PC-3 (cell line): ENCODE measurements around the gene DNAH14. TPM values are rescaled to one million over a fixed set of nuclear protein-coding genes. Genes with fewer than 3 reads are reported as not detected.

ENCODE experiments used
- ATAC-seq: fragments of 200-7000 bp; cut with Tn5 transposase; 2 replicates; pipeline ENCODE4 v1.9.1; 2020; ENCODE audit warnings: mild to moderate bottlenecking, moderate library complexity
- BruUV-seq: library from RNA; stranded (reverse); fragments of 400-500 nt; replicated peaks from 2 replicates; lab custom pipeline; 2021; lab: Mats Ljungman, UMichigan
- CTCF ChIA-PET: fragments of 300-600 bp; sonication (Branson Sonifier 250); formaldehyde crosslinking; loops from one replicate; lab custom pipeline; 2022; ENCODE audit warnings: antibody characterized with exemption; lab: Charles Lee
- POLR2A ChIA-PET: fragments of 300-600 bp; sonication (Branson Sonifier 250); formaldehyde crosslinking; loops from one replicate; lab custom pipeline; 2022; ENCODE audit warnings: antibody characterized with exemption; ENCODE audit not compliant: unreplicated experiment; lab: Charles Lee
- DNase-seq: peaks from one replicate; pipeline ENCODE4 v3.0.0-alpha.2; 2015
- H2AFZ ChIP-seq: fragments of 300-600 bp; sonication (generic); 2 replicates; pipeline ENCODE4 v1.6.0; 2016; ENCODE audit warnings: antibody characterized with exemption, low read length
- H3F3A ChIP-seq: fragments of 300-600 bp; sonication (generic); one replicate; pipeline ENCODE4 v1.6.0; 2017; ENCODE audit warnings: antibody characterized with exemption, low read length, control low read depth, mild to moderate bottlenecking; ENCODE audit not compliant: unreplicated experiment
- H3K27ac ChIP-seq: fragments of 300-600 bp; sonication (generic); 2 replicates; pipeline ENCODE4 v1.5.1; 2016; ENCODE audit warnings: mild to moderate bottlenecking, low read length
- H3K27me3 ChIP-seq: fragments of 300-600 bp; sonication (generic); 2 replicates; pipeline ENCODE4 v1.6.1; 2016; ENCODE audit warnings: low read length, mixed read lengths
- H3K36me3 ChIP-seq: fragments of 300-600 bp; sonication (generic); 2 replicates; pipeline ENCODE4 v1.6.1; 2016; ENCODE audit warnings: low read depth, mixed run types, low read length, mixed read lengths
- H3K4me1 ChIP-seq: fragments of 300-600 bp; sonication (generic); 2 replicates; pipeline ENCODE4 v1.5.1; 2016; ENCODE audit warnings: low read length; ENCODE audit not compliant: insufficient read depth
- H3K4me2 ChIP-seq: fragments of 300-600 bp; sonication (generic); 2 replicates; pipeline ENCODE4 v1.6.0; 2016; ENCODE audit warnings: low read length
- H3K4me3 ChIP-seq: fragments of 300-600 bp; sonication (generic); 2 replicates; pipeline ENCODE4 v1.5.1; 2016; ENCODE audit warnings: mild to moderate bottlenecking, low read length, mixed read lengths
- H3K79me2 ChIP-seq: fragments of 300-600 bp; sonication (generic); 2 replicates; pipeline ENCODE4 v1.6.1; 2017; ENCODE audit warnings: low read length, mixed read lengths
- H3K9ac ChIP-seq: fragments of 300-600 bp; sonication (generic); 2 replicates; pipeline ENCODE4 v1.6.0; 2016; ENCODE audit warnings: mild to moderate bottlenecking, low read length
- H3K9me2 ChIP-seq: fragments of 300-600 bp; sonication (generic); replicated peaks from 2 replicates; pipeline ENCODE4 v1.6.1; 2016; ENCODE audit warnings: mixed run types, low read length, mixed read lengths
- H3K9me3 ChIP-seq: fragments of 300-600 bp; sonication (generic); 2 replicates; pipeline ENCODE4 v1.6.1; 2016; ENCODE audit warnings: low read length, mixed read lengths
- H4K20me1 ChIP-seq: fragments of 300-600 bp; sonication (generic); 2 replicates; pipeline ENCODE4 v1.6.1; 2016; ENCODE audit warnings: low read length, mixed read lengths
- CTCF ChIP-seq: fragments of 300-600 bp; sonication (generic); conservative IDR thresholded peaks from 2 replicates; pipeline ENCODE4 v1.5.1; 2017; ENCODE audit warnings: antibody characterized with exemption, low read depth, mild to moderate bottlenecking, low read length
- EZH2 ChIP-seq: fragments of 300-600 bp; sonication (generic); IDR thresholded peaks from one replicate; pipeline ENCODE4 v1.6.1; 2017; ENCODE audit warnings: antibody characterized with exemption, mild to moderate bottlenecking, low read length; ENCODE audit not compliant: unreplicated experiment
- EZH2phosphoT487 ChIP-seq: fragments of 300-600 bp; sonication (generic); IDR thresholded peaks from 2 replicates; pipeline ENCODE4 v1.6.1; 2018; ENCODE audit warnings: mild to moderate bottlenecking, antibody characterized with exemption, low read length, borderline replicate concordance
- intact Hi-C: fragments of 100-400 bp; cut with micrococcal nuclease; formaldehyde crosslinking; loops from 2 replicates; pipeline ENCODE4 v1.9.0; 2023
- total RNA-seq: library from RNA; depleted of rRNA; stranded (reverse); fragments of >200 nt; gene quantifications from 2 replicates; pipeline ENCODE4 v1.2.3, GENCODE V29; 2014

The DNAH14 gene
- total RNA-seq, 1 experiment from 2014 or later: 42.8 TPM

- no TSS peak for BruUV-seq
- no peaks in the 10 kb centered on the region for H3F3A ChIP-seq
- no peaks in the 10 kb centered on the region; the same call in 1 of the 2 replicates for H3K79me2 ChIP-seq
- ChIA-PET POLR2A (no interaction called here), CTCF (no interaction called here)
- 0 out of 2 replicates have a peak, but pooled peaks cover 7% of the 10 kb centered on the region for H4K20me1 ChIP-seq
- H3K9me2 ChIP-seq: no peaks in the 10 kb centered on the region
- no peaks in the 10 kb centered on the region for H3K27me3 ChIP-seq
- no peak for ATAC-seq
- DNase-seq: no peak
- H3K9ac ChIP-seq: no peak overlapping the region
- TF ChIP-seq EZH2phosphoT487 (no peak), CTCF (no peak), EZH2 (no peak)
- no peak overlapping the region for H3K27ac ChIP-seq
- H3K4me2 ChIP-seq: no peak overlapping the region
- no peaks in the 10 kb centered on the region for H3K9me3 ChIP-seq
- H2AFZ ChIP-seq: no peak overlapping the region
- H3K4me1 ChIP-seq: peaks cover 3% of the 10 kb centered on the region; the same call in 1 of the 2 replicates
- intact Hi-C loops: no loop called here
- peaks cover 67% of the 10 kb centered on the region for H3K36me3 ChIP-seq
- no peak overlapping the region for H3K4me3 ChIP-seq
These were observed 483.4 kb downstream of the DNAH14 start for GRCh38 chr1:225412803-225413351.

- no TSS peak for BruUV-seq
- Histone ChIP-seq H3K36me3 (peaks cover 68% of the 10 kb centered on the region), H3K9me2 (no peaks in the 10 kb centered on the region), H3K4me1 (peaks cover 11% of the 10 kb centered on the region), H3K79me2 (no peaks in the 10 kb centered on the region; the same call in 1 of the 2 replicates), H3F3A (no peaks in the 10 kb centered on the region), H3K27me3 (no peaks in the 10 kb centered on the region), H3K4me2 (no peak overlapping the region), H3K4me3 (no peak overlapping the region), H3K27ac (no peak overlapping the region), H3K9ac (no peak overlapping the region), H2AFZ (no peak overlapping the region), H4K20me1 (0 out of 2 replicates have a peak, but pooled peaks cover 7% of the 10 kb centered on the region), H3K9me3 (no peaks in the 10 kb centered on the region)
- CTCF ChIA-PET: no interaction called here
- no peak for TF ChIP-seq CTCF
- TF ChIP-seq EZH2phosphoT487: no peak
- TF ChIP-seq EZH2: no peak
- DNase-seq (no peak), ATAC-seq (no peak)
- intact Hi-C loops: no loop called here
- POLR2A ChIA-PET: no interaction called here
These were observed 484.4 kb downstream of the DNAH14 start for GRCh38 chr1:225413708-225414375.

GRCh38 chr1:225415307-225415706 lies 485.8 kb downstream of the DNAH14 start:
- intact Hi-C loops: no loop called here
- Histone ChIP-seq H3K4me2 (no peak overlapping the region), H3F3A (no peaks in the 10 kb centered on the region), H3K36me3 (peaks cover 76% of the 10 kb centered on the region), H3K79me2 (peaks cover 2% of the 10 kb centered on the region), H3K9me3 (no peaks in the 10 kb centered on the region), H2AFZ (no peak overlapping the region), H3K27ac (no peak overlapping the region), H3K9ac (no peak overlapping the region), H4K20me1 (0 out of 2 replicates have a peak, but pooled peaks cover 7% of the 10 kb centered on the region), H3K9me2 (no peaks in the 10 kb centered on the region), H3K4me3 (no peak overlapping the region), H3K27me3 (no peaks in the 10 kb centered on the region), H3K4me1 (peaks cover 15% of the 10 kb centered on the region)
- POLR2A ChIA-PET: no interaction called here
- BruUV-seq: no TSS peak
- ATAC-seq: no peak
- CTCF ChIA-PET: no interaction called here
- no peak for TF ChIP-seq CTCF
- TF ChIP-seq EZH2: no peak
- TF ChIP-seq EZH2phosphoT487: no peak
- DNase-seq: no peak
